HEK293 (cell line): ENCODE measurements around the gene WRAP73.

Experiments used
- CTCF ChIA-PET: fragments of 350-600 bp; formaldehyde crosslinking; extraction: SDS; loops from one replicate; lab custom pipeline; 2021; ENCODE audit warnings: antibody characterized with exemption; lab: Yijun Ruan, JAX
- POLR2A ChIA-PET: fragments of 300-600 bp; formaldehyde crosslinking; extraction: SDS; loops from one replicate; lab custom pipeline; 2020; ENCODE audit warnings: antibody characterized with exemption, inconsistent platforms; lab: Yijun Ruan, JAX
- H3K27ac ChIP-seq: fragments of 200-500 bp; sonication (Bioruptor generic); 2 replicates; pipeline ENCODE4 v1.5.1; 2014; ENCODE audit warnings: low read depth, low read length, control low read depth, inconsistent platforms; ENCODE audit errors: extremely low read depth
- H3K36me3 ChIP-seq, 2 experiments: fragments of 200-500 bp in 1 of 2; sonication (Bioruptor generic) in 1 of 2; 1 replicate in 1 of 2; 2 replicates in 1 of 2; pipeline ENCODE4 v1.5.1; 2014 to 2017; ENCODE audit warnings: inconsistent platforms in 2 of 2, low read length in 2 of 2; ENCODE audit not compliant: control insufficient read depth in 2 of 2, insufficient read depth in 1 of 2
- H3K4me1 ChIP-seq: fragments of 200-500 bp; sonication (Bioruptor generic); 2 replicates; pipeline ENCODE4 v1.5.1; 2014; ENCODE audit warnings: mild to moderate bottlenecking, low read length, inconsistent platforms; ENCODE audit not compliant: control insufficient read depth, insufficient read depth
- H3K4me3 ChIP-seq: 2 replicates; pipeline ENCODE4 v1.5.1; 2011; ENCODE audit warnings: low read depth, mild to moderate bottlenecking, control low read depth, low read length, moderate library complexity
- H3K9me3 ChIP-seq: fragments of 200-500 bp; sonication (Bioruptor generic); 2 replicates; pipeline ENCODE4 v1.5.1; 2014; ENCODE audit warnings: low read depth, low read length, inconsistent platforms; ENCODE audit not compliant: control insufficient read depth, insufficient read depth
- GLI2 ChIP-seq: fragments of 450-650 bp; formaldehyde crosslinking; IDR thresholded peaks from 2 replicates; pipeline ENCODE4; 2017; ENCODE audit warnings: missing biosample characterization, missing genetic modification characterization, low read depth, borderline replicate concordance
- IKZF3 ChIP-seq: fragments of 450-650 bp; IDR thresholded peaks from 2 replicates; pipeline ENCODE4 v1.5.0; 2018; ENCODE audit warnings: missing biosample characterization, mild to moderate bottlenecking, missing genetic modification characterization, moderate library complexity
- ZNF157 ChIP-seq: fragments of 450-650 bp; formaldehyde crosslinking; IDR thresholded peaks from 2 replicates; pipeline ENCODE4 v1.5.1; 2016; ENCODE audit warnings: missing biosample characterization, missing genetic modification characterization
- ZNF292 ChIP-seq: fragments of 450-650 bp; formaldehyde crosslinking; IDR thresholded peaks from 2 replicates; pipeline ENCODE4 v1.5.1; 2016; ENCODE audit warnings: low read depth, missing biosample characterization, missing genetic modification characterization, borderline replicate concordance
- ZNF394 ChIP-seq: fragments of 450-650 bp; formaldehyde crosslinking; IDR thresholded peaks from 2 replicates; pipeline ENCODE4 v1.5.1; 2016; ENCODE audit warnings: missing biosample characterization, missing genetic modification characterization, mild to moderate bottlenecking, moderate library complexity, borderline replicate concordance
- ZNF558 ChIP-seq: fragments of 450-650 bp; formaldehyde crosslinking; IDR thresholded peaks from 2 replicates; pipeline ENCODE4 v1.5.1; 2016; ENCODE audit warnings: missing biosample characterization, missing genetic modification characterization
- ZNF585B ChIP-seq: fragments of 450-650 bp; formaldehyde crosslinking; IDR thresholded peaks from 2 replicates; pipeline ENCODE4 v1.5.1; 2016; ENCODE audit warnings: missing biosample characterization, missing genetic modification characterization
- ZXDB ChIP-seq: fragments of 450-650 bp; formaldehyde crosslinking; IDR thresholded peaks from 2 replicates; pipeline ENCODE4 v1.5.1; 2016; ENCODE audit warnings: missing biosample characterization, missing genetic modification characterization
- TF ChIP-seq, protein P1 (sequence below): fragments of 450-650 bp; formaldehyde crosslinking; IDR thresholded peaks from 2 replicates; pipeline ENCODE4 v1.5.1; 2017; ENCODE audit warnings: missing biosample characterization, missing genetic modification characterization
- TF ChIP-seq, protein P2 (sequence below): fragments of 450-650 bp; formaldehyde crosslinking; IDR thresholded peaks from 2 replicates; pipeline ENCODE4 v1.5.1; 2016; ENCODE audit warnings: missing biosample characterization, missing genetic modification characterization
- TF ChIP-seq, protein P3 (sequence below): fragments of 450-650 bp; IDR thresholded peaks from 2 replicates; pipeline ENCODE4 v1.5.1; 2018; ENCODE audit warnings: missing biosample characterization, missing genetic modification characterization
- TF ChIP-seq, protein P4 (sequence below): fragments of 450-650 bp; formaldehyde crosslinking; IDR thresholded peaks from 2 replicates; pipeline ENCODE4 v1.5.1; 2016; ENCODE audit warnings: missing biosample characterization, missing genetic modification characterization

WRAP73 gene

DNA sequence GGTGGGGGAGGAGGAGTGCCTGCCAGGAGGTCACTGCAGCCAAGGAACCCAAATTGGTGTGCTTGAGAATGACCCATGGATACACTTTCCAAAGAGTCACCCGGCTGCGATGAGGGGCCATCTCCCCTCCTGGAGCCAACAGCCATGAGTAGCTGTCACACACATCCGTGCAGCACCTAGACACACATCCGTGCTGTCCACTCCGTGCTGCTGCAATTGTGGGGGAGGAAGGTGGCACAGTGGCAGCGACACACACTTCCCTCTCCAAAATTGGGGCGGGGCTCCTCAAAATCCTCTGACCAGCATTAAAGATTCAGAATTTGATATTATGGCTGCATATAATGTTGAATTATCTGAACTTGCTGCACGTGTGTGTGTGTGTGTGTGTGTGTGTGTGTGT lies 18.2 kb upstream of the WRAP73 start:
- Histone ChIP-seq H3K36me3 (no peaks in the 10 kb centered on the region), H3K27ac (no peak overlapping the region)
- CTCF ChIA-PET, result interaction anchor here (1.2 kb wide), 1 partner anchor 56 kb away, joined by 3 read pairs; no protein-coding TSS in a partner anchor

DNA sequence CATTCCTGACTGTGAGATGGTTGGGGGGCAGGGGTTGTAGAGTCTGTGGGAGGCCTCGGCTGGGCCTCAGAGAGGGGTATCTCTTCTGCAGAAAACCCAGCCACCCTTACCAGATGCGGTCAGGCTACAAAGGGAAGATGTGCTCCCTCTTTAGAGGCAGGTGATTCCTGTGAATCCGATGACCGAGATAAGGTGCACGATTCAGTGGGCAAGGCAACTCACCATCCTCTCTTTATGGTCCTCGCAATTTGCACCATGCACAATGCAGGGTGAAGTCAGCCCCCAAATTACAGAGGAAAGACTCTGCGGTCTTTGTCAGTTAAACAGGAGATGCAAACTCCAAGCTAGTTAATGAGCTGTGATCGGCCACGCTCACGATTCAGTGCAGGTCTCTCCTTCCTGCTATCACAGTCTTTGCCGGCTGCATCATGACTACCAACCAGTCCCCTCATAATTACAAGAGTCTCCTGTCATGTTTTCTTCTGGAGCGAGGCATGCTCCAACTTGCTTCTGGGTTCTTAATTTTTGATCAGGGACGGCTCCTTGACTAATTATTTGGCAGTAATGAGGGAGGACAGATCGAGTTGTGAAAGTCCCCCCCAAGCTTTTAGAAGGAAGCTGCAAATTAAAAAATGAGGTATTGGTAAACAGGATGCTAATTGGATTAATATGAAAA lies 14.9 kb upstream of the WRAP73 start:
- ChIA-PET POLR2A (no interaction called here), CTCF (interaction anchor here (0.7 kb wide), 1 partner anchor 183 kb away, joined by 3 read pairs; no protein-coding TSS in a partner anchor)
- Histone ChIP-seq H3K4me1 (peaks cover 3% of the 10 kb centered on the region), H3K27ac (no peak overlapping the region), H3K4me3 (no peak overlapping the region), H3K36me3 (no peaks in the 10 kb centered on the region), H3K9me3 (no peaks in the 10 kb centered on the region)
- TF ChIP-seq ZXDB (tag by site-specific recombination), result no peak
- TF ChIP-seq, protein P1, sequence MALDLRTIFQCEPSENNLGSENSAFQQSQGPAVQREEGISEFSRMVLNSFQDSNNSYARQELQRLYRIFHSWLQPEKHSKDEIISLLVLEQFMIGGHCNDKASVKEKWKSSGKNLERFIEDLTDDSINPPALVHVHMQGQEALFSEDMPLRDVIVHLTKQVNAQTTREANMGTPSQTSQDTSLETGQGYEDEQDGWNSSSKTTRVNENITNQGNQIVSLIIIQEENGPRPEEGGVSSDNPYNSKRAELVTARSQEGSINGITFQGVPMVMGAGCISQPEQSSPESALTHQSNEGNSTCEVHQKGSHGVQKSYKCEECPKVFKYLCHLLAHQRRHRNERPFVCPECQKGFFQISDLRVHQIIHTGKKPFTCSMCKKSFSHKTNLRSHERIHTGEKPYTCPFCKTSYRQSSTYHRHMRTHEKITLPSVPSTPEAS, result no peak
- TF ChIP-seq GLI2 (tag by site-specific recombination), result no peak
- TF ChIP-seq, protein P2, sequence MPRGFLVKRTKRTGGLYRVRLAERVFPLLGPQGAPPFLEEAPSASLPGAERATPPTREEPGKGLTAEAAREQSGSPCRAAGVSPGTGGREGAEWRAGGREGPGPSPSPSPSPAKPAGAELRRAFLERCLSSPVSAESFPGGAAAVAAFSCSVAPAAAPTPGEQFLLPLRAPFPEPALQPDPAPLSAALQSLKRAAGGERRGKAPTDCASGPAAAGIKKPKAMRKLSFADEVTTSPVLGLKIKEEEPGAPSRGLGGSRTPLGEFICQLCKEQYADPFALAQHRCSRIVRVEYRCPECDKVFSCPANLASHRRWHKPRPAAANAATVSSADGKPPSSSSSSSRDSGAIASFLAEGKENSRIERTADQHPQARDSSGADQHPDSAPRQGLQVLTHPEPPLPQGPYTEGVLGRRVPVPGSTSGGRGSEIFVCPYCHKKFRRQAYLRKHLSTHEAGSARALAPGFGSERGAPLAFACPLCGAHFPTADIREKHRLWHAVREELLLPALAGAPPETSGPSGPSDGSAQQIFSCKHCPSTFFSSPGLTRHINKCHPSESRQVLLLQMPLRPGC, result no peak
- TF ChIP-seq, protein P3, sequence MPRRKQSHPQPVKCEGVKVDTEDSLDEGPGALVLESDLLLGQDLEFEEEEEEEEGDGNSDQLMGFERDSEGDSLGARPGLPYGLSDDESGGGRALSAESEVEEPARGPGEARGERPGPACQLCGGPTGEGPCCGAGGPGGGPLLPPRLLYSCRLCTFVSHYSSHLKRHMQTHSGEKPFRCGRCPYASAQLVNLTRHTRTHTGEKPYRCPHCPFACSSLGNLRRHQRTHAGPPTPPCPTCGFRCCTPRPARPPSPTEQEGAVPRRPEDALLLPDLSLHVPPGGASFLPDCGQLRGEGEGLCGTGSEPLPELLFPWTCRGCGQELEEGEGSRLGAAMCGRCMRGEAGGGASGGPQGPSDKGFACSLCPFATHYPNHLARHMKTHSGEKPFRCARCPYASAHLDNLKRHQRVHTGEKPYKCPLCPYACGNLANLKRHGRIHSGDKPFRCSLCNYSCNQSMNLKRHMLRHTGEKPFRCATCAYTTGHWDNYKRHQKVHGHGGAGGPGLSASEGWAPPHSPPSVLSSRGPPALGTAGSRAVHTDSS (tag by site-specific recombination), result no peak
- TF ChIP-seq ZNF558 (tag by site-specific recombination), result no peak
- TF ChIP-seq ZNF292 (tag by site-specific recombination), result no peak
- no peak for TF ChIP-seq ZNF394 (tag by site-specific recombination)
- TF ChIP-seq ZNF157, result no peak
- no peak for TF ChIP-seq IKZF3 (tag by site-specific recombination)
- TF ChIP-seq, protein P4, sequence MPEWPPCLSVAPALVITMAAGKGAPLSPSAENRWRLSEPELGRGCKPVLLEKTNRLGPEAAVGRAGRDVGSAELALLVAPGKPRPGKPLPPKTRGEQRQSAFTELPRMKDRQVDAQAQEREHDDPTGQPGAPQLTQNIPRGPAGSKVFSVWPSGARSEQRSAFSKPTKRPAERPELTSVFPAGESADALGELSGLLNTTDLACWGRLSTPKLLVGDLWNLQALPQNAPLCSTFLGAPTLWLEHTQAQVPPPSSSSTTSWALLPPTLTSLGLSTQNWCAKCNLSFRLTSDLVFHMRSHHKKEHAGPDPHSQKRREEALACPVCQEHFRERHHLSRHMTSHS (tag by site-specific recombination), result no peak

More for the DNA sequence above, 18.2 kb upstream of the WRAP73 start:
- Histone ChIP-seq H3K9me3 (no peaks in the 10 kb centered on the region), H3K4me1 (peaks cover 2% of the 10 kb centered on the region; the same call in 1 of the 2 replicates)
- POLR2A ChIA-PET, result interaction anchor here (0.9 kb wide), 1 partner anchor 15 kb away, joined by 3 read pairs; no protein-coding TSS in a partner anchor
- no peak for TF ChIP-seq ZNF585B
- TF ChIP-seq, protein P1, result 0 out of 2 replicates have a peak, but pooled peaks have one; percentile 52
- TF ChIP-seq, all 188 proteins: peak for 1
- no peak overlapping the region for H3K4me3 ChIP-seq
